Pulmonary artery endothelial cell (primary cell): ENCODE measurements around the gene CNTN5. TPM values are rescaled to one million over a fixed set of nuclear protein-coding genes. Genes with fewer than 3 reads are reported as not detected.
"Not testable (repeated sequence)": the region's sequence is repeated elsewhere in the genome, so short reads cannot be mapped to it uniquely, and the experiment has no call there.

Experiments
- DNase-seq: peaks from one replicate; pipeline ENCODE4 v3.0.0-alpha.2; 2011; ENCODE audit warnings: low read depth, low spot score
- total RNA-seq: library from RNA; depleted of rRNA; stranded (reverse); fragments of >200 nt; gene quantifications from 2 replicates; pipeline ENCODE4 v1.2.3, GENCODE V29; 2014

CNTN5 gene
- total RNA-seq, 1 donor from 2014 or later: not detected

- no peak for DNase-seq
Measured at GRCh38 chr11:100188137-100188783, 1167.5 kb downstream of the CNTN5 start.

DNA sequence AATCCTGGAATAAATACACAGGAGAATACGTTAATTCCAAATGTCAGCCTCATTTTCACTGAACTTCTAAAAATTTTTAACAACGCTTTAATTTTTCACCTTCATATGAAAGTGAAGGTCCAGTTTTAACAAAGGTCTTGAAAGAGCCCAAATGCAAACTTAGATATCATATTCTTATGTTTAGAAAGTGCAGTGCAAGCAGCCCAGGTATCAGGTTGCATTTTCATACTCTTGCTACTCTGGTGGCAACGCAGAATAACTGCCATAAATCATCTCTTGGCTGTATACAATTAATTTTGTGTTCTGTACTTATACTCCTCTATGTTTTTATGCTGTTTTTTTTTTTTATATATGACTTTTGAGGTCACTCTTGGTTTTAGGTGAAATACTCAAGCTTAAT, 1169.6 kb downstream of the CNTN5 start:
- DNase-seq: no peak

DNA sequence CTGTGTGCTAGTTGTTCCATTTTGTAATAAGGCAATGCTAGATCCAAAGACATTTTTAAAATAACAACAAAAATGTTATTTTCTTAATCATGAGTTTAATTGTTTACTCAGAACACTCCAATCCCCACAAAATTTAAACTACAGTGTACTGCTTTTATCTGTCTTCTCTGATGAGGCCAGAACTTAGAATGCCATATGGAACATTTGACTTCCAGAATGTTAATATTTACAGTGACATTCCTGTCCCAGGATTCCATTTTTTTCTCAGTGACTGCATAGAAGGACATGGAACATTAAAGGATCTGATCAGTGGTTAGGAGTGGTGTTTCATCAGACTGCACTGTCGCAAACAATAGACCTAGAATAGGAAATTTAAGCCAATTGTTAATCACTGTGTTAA, 1171.4 kb downstream of the CNTN5 start:
- DNase-seq: no peak

GRCh38 chr11:100203789-100204188, 1183.0 kb downstream of the CNTN5 start:
- no peak for DNase-seq

DNA sequence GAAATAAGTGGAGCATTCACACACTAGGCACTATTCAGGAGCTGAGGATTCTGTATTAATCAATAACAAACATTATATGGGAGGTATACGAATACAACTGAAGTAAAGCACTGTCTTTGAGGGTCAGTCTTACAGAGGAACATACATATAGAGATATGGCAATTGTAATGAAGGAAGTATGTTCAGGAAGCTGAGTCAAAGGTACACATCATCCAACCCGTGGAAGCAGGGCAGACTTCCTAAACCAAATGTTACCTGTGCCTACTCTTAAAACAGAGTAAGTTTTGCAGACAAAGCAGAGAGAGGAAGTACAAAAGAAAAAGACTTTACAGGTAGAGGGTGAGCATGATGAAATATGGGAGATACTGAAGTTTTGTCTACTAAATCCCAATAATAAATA, 1185.2 kb downstream of the CNTN5 start:
- DNase-seq: no peak

DNA sequence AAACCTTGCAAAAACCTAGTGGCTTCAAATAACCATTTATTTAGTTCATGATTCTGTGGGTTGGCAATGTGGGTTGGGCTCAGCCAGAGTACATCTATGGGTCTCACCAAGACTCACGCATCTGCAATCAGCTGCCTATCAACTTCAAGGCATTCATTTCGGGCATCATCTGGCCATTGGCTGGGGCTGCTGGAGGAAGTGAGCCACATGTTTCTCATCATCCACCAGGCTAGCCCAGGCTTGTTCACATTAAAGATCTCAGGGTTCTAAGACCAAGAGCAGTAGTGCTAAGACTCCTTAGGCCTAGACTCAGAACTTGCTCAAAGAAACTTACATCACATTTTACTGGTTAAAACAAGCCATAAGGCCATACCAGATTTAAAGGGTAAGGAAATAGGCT, 1187.5 kb downstream of the CNTN5 start:
- no peak for DNase-seq

- DNase-seq: no peak
Measured at GRCh38 chr11:100214791-100215190, 1194.0 kb downstream of the CNTN5 start.

DNA sequence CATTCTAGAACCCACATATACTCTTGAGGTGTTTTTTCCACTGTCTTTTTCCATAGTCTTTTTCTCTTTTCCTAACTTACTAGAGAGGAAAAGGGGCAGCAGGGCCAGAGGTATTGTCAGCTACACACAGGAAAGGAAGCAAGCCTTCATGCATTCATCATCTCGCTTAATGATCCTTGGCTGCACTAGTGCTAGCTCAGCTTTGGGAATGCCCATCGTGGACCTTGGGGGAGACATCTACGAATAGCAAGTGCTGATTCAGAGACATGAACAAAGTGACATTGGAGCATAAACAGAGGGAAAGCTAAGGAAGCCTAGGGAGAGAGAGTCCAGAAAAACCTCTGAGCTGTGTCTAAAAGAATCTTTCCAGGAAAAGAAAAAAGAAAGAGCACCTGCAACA, 1200.1 kb downstream of the CNTN5 start:
- DNase-seq: no peak

GRCh38 chr11:100221791-100222190, 1201.0 kb downstream of the CNTN5 start:
- no peak for DNase-seq

- DNase-seq: no peak
Measured at GRCh38 chr11:100224541-100225034, 1203.8 kb downstream of the CNTN5 start.

- DNase-seq: no peak
Measured at GRCh38 chr11:100229086-100229485, 1208.3 kb downstream of the CNTN5 start.

DNA sequence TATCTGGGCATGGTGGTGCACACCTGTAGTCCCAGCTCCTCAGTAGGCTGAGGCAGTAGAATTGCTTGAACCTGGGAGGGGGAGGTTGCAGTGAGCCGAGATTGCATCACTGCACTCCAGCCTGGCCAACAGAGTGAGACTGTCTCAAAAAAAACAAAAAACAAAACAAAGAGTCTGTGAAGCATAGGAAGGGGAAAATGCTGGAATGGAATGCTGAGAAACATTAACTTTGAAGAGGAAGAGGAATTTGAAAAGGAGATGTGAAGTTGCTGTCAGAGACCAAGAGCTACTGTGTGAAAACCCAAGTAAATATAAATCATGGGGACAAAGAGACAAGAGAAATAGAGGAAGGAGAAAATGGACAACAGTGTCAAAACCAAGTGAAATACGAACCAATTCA, 1211.3 kb downstream of the CNTN5 start:
- no peak for DNase-seq

- DNase-seq: no peak
Measured at GRCh38 chr11:100235085-100235484, 1214.3 kb downstream of the CNTN5 start.

GRCh38 chr11:100240025-100240539, 1219.3 kb downstream of the CNTN5 start:
- no peak for DNase-seq

- DNase-seq: no peak
Measured at GRCh38 chr11:100247704-100248103, 1227.0 kb downstream of the CNTN5 start.

- not testable (repeated sequence) for DNase-seq
Measured at GRCh38 chr11:100257238-100257803, 1236.6 kb downstream of the CNTN5 start.

DNA sequence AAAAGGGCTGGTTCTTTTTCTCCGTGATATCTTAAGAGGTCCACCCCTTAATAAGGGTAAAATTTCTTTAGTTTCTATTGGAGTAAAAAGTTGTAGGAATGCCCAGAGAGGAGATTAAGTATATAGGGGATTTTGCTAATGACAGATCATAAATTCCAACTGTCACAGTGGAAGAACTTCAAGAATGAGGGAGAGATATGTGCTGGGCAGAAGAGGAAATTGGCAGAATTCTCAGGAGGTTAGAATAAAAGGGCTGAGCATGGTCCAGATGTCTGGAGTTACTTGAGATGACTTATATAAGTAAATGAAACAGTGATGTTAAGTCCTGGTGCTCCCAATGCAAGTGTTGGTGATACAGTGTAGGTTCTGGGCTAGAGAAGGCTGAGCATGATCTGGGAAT, 1248.8 kb downstream of the CNTN5 start:
- DNase-seq: no peak

DNA sequence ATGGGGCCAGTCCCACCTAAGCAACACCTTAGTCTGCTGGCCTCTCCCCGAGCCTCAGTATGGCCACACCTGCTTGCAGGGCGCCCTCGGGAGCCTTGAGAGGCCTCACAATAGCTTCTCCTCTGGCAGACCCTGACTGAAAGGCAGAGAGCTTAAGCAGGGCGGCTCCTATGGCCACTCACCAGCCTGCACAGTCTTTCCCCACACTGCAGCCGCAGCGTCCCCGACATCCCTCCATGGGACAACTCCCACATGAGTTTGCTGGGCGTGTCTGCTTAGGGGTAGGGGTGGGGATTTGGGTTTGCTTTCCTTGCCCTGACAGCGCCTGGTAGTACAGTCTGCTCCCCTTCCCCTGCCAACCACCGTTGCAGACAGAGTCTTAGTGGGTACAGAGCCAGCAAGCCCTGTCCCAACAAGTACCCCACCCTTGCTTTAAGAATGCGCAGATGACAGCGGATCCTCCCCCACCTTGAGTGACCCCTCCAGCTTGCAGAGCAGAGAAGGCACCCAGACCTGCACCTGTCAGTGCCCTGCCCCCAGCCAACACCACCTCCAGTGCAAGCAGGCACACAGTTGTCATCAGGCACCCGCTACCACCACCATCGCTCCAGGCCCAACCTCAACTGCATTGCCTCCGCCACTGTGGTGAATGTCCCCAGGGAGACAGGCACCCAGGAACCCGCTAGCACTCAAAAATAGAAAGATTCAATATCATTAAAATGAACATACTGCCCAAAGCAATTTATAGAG, 1252.5 kb downstream of the CNTN5 start:
- no peak for DNase-seq

GRCh38 chr11:100274466-100274865, 1253.7 kb downstream of the CNTN5 start:
- not testable (repeated sequence) for DNase-seq

DNA sequence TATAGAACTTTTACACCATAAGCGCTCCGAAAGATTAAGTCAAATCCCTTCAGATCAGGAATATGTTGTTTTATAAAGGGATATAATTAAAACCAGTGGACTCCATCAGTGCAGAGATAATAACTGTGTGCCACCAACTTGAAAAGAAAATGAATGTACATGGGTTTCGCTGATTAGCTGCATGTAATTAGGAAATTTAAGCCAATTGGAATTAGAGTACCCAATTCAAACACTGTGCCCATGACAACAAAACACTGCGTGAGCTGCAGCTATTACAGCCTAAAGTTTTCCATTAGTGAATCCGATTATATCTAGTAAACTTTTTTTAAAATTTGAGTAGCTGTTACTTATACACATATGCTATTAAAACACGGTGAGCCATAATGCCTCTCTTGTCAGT, 1274.0 kb downstream of the CNTN5 start:
- DNase-seq: no peak

DNA sequence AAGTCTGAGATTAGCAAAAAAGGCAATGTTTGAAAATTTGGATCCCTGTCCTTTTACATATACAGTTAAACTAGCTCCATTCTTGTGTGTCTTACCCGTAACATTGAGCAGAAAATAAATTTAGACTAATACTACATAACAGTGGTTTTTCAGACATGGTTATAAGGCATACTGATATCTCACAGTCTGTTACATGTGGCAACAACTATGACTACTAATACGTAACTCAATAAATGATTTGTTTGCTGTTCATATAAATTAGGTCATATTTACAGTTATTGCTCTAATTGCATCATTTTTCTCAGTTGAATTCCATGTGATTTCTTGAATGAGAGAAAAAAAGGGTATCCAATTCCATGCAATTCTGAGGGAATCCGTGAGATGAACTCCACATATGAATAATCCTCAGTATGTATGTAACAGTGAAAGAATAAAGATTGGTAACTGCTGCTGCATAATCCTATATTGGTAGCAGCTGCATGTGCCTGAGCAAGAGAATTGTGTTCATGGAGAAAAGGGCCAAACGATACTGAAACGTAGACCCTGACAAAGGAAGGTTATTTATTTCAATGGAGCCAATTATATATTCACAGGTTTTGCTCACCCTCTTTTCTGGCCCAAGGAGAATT, 1275.4 kb downstream of the CNTN5 start:
- DNase-seq: no peak

GRCh38 chr11:100297516-100297915, 1276.8 kb downstream of the CNTN5 start:
- no peak for DNase-seq
